Osteocyte (in vitro differentiated cells): ENCODE results near the gene CEP55. TPM values are rescaled to one million over a fixed set of nuclear protein-coding genes. Genes with fewer than 3 reads are reported as not detected.

Experiments
- DNase-seq: peaks from one replicate; pipeline ENCODE4 v3.0.0; 2021; ENCODE audit warnings: mixed read lengths; ENCODE audit not compliant: unreplicated experiment; ENCODE audit errors: extremely low spot score
- H3K27ac Mint-ChIP-seq: one replicate; pipeline ENCODE4 v1.8.0; 2021; ENCODE audit warnings: mild to moderate bottlenecking, mixed read lengths; ENCODE audit not compliant: unreplicated experiment
- H3K27me3 Mint-ChIP-seq: one replicate; pipeline ENCODE4 v1.8.0; 2021; ENCODE audit warnings: mixed read lengths; ENCODE audit not compliant: unreplicated experiment
- H3K36me3 Mint-ChIP-seq: one replicate; pipeline ENCODE4 v1.8.0; 2021; ENCODE audit warnings: mixed read lengths; ENCODE audit not compliant: unreplicated experiment
- H3K4me1 Mint-ChIP-seq: one replicate; pipeline ENCODE4 v1.8.0; 2021; ENCODE audit warnings: mixed read lengths; ENCODE audit not compliant: unreplicated experiment
- H3K4me3 Mint-ChIP-seq: one replicate; pipeline ENCODE4 v1.8.0; 2021; ENCODE audit warnings: mild to moderate bottlenecking, moderate library complexity, mixed read lengths; ENCODE audit not compliant: unreplicated experiment
- H3K9me3 Mint-ChIP-seq: one replicate; pipeline ENCODE4 v1.8.0; 2021; ENCODE audit warnings: mixed read lengths; ENCODE audit not compliant: unreplicated experiment
- total RNA-seq: library from RNA; stranded (reverse); gene quantifications from 2 replicates; pipeline ENCODE4 v1.2.1, GENCODE V29; 2021
- TF ChIP-seq, protein P1 (sequence below): fragments of 200-600 bp; sonication (generic); IDR thresholded peaks from 2 replicates; pipeline ENCODE4 v1.5.0; 2021; ENCODE audit warnings: antibody characterized with exemption, mild to moderate bottlenecking, moderate library complexity

The CEP55 gene
- total RNA-seq, 1 donor from 2014 or later: 9.5 TPM

DNA sequence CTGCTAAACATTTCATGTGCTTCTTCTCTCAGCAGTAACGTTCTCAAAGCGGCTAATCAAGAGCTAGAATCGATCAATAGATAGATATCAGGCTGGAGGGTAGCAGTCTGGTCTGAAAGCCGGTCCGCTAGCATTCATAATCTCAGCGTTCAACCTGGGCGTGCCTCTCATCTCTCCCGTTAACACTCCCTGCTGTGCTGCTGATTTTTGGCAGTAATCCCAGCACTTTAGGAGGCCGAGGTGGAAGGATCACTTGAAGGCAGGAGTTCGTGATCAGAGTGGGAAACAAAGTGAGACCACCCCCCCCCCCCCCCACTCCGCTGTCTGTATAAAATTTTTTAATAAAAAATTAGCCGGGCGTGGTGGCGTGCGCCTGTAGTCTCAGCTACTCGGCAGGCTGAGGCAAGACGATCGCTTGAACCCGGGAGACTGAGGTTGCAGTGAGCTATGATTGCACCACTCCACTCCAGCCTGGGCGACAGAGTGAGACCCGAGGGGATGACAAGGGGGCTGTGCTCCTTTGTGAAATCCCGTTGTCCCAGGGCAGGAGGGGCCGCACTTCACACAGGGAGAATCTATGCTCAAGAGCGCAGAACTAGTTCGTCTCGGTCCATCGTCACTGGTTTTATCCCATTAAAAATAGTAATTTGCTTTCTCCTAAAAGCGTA is 624 bp upstream of the CEP55 start:
- H3K27ac Mint-ChIP-seq: peak overlapping the region; percentile 91
- TF ChIP-seq, protein P1, sequence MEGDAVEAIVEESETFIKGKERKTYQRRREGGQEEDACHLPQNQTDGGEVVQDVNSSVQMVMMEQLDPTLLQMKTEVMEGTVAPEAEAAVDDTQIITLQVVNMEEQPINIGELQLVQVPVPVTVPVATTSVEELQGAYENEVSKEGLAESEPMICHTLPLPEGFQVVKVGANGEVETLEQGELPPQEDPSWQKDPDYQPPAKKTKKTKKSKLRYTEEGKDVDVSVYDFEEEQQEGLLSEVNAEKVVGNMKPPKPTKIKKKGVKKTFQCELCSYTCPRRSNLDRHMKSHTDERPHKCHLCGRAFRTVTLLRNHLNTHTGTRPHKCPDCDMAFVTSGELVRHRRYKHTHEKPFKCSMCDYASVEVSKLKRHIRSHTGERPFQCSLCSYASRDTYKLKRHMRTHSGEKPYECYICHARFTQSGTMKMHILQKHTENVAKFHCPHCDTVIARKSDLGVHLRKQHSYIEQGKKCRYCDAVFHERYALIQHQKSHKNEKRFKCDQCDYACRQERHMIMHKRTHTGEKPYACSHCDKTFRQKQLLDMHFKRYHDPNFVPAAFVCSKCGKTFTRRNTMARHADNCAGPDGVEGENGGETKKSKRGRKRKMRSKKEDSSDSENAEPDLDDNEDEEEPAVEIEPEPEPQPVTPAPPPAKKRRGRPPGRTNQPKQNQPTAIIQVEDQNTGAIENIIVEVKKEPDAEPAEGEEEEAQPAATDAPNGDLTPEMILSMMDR: no peak
- DNase-seq: no peak
- no peaks in the 10 kb centered on the region for H3K9me3 Mint-ChIP-seq
- no peaks in the 10 kb centered on the region for H3K27me3 Mint-ChIP-seq
- peak overlapping the region; percentile 85 for H3K4me3 Mint-ChIP-seq
- peaks cover 32% of the 10 kb centered on the region for H3K4me1 Mint-ChIP-seq
- H3K36me3 Mint-ChIP-seq: no peaks in the 10 kb centered on the region

DNA sequence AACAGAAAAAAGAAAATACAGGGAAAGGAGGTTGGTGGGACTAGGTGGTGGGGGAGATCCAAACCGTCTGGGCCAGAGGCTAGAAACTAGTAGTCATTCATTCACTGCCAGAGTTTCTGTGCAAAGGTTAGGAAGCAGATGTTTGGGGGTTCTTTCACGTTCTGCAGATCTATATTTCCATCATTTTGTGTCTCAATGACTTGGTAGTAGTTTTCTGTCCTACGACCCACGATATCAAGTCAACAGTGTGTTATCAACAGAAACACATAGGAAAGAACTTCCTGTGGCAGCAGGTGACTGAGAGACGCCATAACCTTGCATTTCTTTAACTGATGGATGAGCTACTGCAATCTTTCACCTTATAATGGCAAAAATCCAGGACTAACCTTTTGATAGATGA is 1.8 kb downstream of the CEP55 start:
- Mint-ChIP-seq H3K27ac (peak overlapping the region; percentile 19), H3K27me3 (no peaks in the 10 kb centered on the region), H3K9me3 (no peaks in the 10 kb centered on the region), H3K36me3 (no peaks in the 10 kb centered on the region), H3K4me3 (peak overlapping the region; percentile 28), H3K4me1 (peaks cover 41% of the 10 kb centered on the region)
- TF ChIP-seq, protein P1: no peak
- no peak for DNase-seq

DNA sequence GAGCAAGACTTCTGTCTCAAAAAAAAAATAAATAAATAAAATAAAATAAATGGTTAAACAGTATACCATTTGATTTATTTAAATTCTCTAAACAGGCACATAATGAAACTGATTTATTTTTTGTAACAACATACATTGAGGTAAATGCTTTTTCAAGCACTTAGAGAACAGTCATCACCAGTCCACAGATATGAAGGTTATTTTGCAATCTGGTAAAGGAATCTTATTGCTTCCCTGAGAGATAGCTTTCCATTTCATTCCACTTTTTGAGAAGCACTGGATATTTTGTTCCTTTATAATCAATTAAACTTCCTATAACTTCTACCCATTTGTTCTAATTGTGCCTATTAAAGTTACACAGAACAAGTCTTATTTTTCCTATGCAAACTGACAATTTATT is 5.2 kb downstream of the CEP55 start:
- peaks cover 35% of the 10 kb centered on the region for H3K4me1 Mint-ChIP-seq
- no peaks in the 10 kb centered on the region for H3K27me3 Mint-ChIP-seq
- H3K36me3 Mint-ChIP-seq: no peaks in the 10 kb centered on the region
- TF ChIP-seq, protein P1: no peak
- DNase-seq: no peak
- no peak overlapping the region for H3K27ac Mint-ChIP-seq
- H3K4me3 Mint-ChIP-seq: no peak overlapping the region
- H3K9me3 Mint-ChIP-seq: no peaks in the 10 kb centered on the region

DNA sequence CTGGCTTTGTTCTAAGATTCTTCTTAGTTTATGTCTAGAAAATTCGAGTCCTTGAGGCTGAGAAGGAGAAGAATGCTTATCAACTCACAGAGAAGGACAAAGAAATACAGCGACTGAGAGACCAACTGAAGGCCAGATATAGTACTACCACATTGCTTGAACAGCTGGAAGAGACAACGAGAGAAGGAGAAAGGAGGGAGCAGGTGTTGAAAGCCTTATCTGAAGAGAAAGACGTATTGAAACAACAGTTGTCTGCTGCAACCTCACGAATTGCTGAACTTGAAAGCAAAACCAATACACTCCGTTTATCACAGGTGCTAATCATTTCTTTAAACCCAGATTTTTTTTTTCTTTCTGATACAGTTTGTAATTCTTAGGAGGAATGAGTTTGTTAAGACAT is 6.7 kb downstream of the CEP55 start:
- TF ChIP-seq, protein P1: no peak
- DNase-seq: no peak
- Mint-ChIP-seq H3K27ac (no peak overlapping the region), H3K27me3 (no peaks in the 10 kb centered on the region), H3K9me3 (no peaks in the 10 kb centered on the region), H3K36me3 (no peaks in the 10 kb centered on the region), H3K4me3 (no peak overlapping the region), H3K4me1 (peaks cover 24% of the 10 kb centered on the region)

DNA sequence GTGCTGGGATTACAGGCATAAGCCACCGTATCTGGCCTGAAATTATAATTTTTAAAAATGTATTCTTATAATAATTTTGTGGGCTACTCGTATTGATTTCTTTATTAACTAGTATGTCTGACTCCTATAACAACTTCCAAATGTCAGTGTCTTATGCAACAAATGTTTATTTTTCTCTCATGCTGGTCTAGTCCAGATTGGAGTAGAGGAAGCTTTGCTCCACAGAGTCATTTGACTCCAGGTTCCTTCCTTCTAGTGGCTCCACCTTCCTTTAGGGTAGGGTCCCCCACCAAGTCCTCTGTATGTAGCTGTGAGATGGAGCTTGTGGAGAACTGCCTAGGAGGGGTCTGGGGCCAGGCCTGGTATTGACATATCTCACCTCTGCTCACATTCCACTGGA is 8.7 kb downstream of the CEP55 start:
- no peak overlapping the region for H3K4me3 Mint-ChIP-seq
- H3K27ac Mint-ChIP-seq: peak overlapping the region; percentile 9

More for the DNA sequence above, 8.7 kb downstream of the CEP55 start:
- peaks cover 10% of the 10 kb centered on the region for H3K4me1 Mint-ChIP-seq
- no peaks in the 10 kb centered on the region for H3K9me3 Mint-ChIP-seq
- H3K27me3 Mint-ChIP-seq: no peaks in the 10 kb centered on the region
- H3K36me3 Mint-ChIP-seq: no peaks in the 10 kb centered on the region
- TF ChIP-seq, protein P1: no peak
- no peak for DNase-seq
